Measurements from ENCODE around the gene RHBDD2. TPM values are rescaled to one million over a fixed set of nuclear protein-coding genes. Genes with fewer than 3 reads are reported as not detected.
A peak's percentile ranks its signal among the peaks of the same experiment; 100 is the strongest.

RHBDD2 gene
- total and polyA plus RNA-seq, 9 of the 15 experiments (the other 6 are each of a cell fraction or from before 2014, with no cell fraction given): 3.3 to 36.7 (median 17.9) TPM

- TF ChIP-seq RUNX1 (IDR thresholded peaks at IDR 0.05; ENCODE audit: low read depth): no peak
- 0 out of 2 replicates have a peak, but pooled peaks have one; percentile 27 for TF ChIP-seq MYC (IDR thresholded peaks at IDR 0.05; ENCODE audit: low read depth, low read length)
- no peak for TF ChIP-seq MYC (CRISPR knock-in tag; IDR thresholded peaks at IDR 0.05; ENCODE audit: borderline replicate concordance, low read depth)
- TF ChIP-seq ESRRB (CRISPR knock-in tag; IDR thresholded peaks at IDR 0.05; ENCODE audit: borderline replicate concordance): no peak
- TF ChIP-seq, protein P1, sequence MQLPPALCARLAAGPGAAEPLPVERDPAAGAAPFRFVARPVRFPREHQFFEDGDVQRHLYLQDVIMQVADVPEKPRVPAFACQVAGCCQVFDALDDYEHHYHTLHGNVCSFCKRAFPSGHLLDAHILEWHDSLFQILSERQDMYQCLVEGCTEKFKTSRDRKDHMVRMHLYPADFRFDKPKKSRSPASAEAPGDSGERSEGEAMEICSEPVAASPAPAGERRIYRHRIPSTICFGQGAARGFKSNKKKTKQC (CRISPR knock-in tag; IDR thresholded peaks at IDR 0.05): no peak
- TF ChIP-seq ZFP1 (CRISPR knock-in tag; IDR thresholded peaks at IDR 0.05): no peak
- 0 out of 2 replicates have a peak, but pooled peaks have one; percentile 0 for TF ChIP-seq ZBTB40 (IDR thresholded peaks at IDR 0.05)
- no peak for TF ChIP-seq ZBTB40 (CRISPR knock-in tag; IDR thresholded peaks at IDR 0.05)
- peak; percentile 44; the same call in 1 of the 2 replicates for TF ChIP-seq MTA1 (IDR thresholded peaks at IDR 0.05; ENCODE audit: borderline replicate concordance)
- TF ChIP-seq TAF15 (IDR thresholded peaks at IDR 0.05; ENCODE audit: low read depth, low read length): no peak
- TF ChIP-seq FOS (IDR thresholded peaks at IDR 0.05; ENCODE audit: extremely low read depth, insufficient read length): no peak
- TF ChIP-seq SMARCA4 (IDR thresholded peaks at IDR 0.05): peak; percentile 68; the same call in 1 of the 2 replicates
- TF ChIP-seq ETV5 (CRISPR knock-in tag; IDR thresholded peaks at IDR 0.05; ENCODE audit: low read depth): no peak
- TF ChIP-seq, protein P2, sequence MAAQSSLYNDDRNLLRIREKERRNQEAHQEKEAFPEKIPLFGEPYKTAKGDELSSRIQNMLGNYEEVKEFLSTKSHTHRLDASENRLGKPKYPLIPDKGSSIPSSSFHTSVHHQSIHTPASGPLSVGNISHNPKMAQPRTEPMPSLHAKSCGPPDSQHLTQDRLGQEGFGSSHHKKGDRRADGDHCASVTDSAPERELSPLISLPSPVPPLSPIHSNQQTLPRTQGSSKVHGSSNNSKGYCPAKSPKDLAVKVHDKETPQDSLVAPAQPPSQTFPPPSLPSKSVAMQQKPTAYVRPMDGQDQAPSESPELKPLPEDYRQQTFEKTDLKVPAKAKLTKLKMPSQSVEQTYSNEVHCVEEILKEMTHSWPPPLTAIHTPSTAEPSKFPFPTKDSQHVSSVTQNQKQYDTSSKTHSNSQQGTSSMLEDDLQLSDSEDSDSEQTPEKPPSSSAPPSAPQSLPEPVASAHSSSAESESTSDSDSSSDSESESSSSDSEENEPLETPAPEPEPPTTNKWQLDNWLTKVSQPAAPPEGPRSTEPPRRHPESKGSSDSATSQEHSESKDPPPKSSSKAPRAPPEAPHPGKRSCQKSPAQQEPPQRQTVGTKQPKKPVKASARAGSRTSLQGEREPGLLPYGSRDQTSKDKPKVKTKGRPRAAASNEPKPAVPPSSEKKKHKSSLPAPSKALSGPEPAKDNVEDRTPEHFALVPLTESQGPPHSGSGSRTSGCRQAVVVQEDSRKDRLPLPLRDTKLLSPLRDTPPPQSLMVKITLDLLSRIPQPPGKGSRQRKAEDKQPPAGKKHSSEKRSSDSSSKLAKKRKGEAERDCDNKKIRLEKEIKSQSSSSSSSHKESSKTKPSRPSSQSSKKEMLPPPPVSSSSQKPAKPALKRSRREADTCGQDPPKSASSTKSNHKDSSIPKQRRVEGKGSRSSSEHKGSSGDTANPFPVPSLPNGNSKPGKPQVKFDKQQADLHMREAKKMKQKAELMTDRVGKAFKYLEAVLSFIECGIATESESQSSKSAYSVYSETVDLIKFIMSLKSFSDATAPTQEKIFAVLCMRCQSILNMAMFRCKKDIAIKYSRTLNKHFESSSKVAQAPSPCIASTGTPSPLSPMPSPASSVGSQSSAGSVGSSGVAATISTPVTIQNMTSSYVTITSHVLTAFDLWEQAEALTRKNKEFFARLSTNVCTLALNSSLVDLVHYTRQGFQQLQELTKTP (IDR thresholded peaks at IDR 0.05; ENCODE audit: low read depth in 1 of 2, partially characterized antibody in 2 of 2): peak in 1 of 2 experiments; percentile 14
Observed at GRCh38 chr7:75879771-75880184, 944 bp downstream of the RHBDD2 start (continued).

Data from K562 (cell line).